H1 (cell line): ENCODE data around the gene RFX3. TPM values are rescaled to one million over a fixed set of nuclear protein-coding genes. Genes with fewer than 3 reads are reported as not detected.

Experiments
- JUND ChIP-seq: IDR thresholded peaks from 2 replicates; pipeline ENCODE4 v1.6.1; 2011; ENCODE audit warnings: mild to moderate bottlenecking, improper control_type of control experiment, low read length
- RBBP5 ChIP-seq: IDR thresholded peaks from 2 replicates; pipeline ENCODE4 v1.7.1; 2012; ENCODE audit warnings: low read depth, mild to moderate bottlenecking, inconsistent platforms, low read length, moderate library complexity, borderline replicate concordance
- SIX5 ChIP-seq: IDR thresholded peaks from 2 replicates; pipeline ENCODE4 v1.6.1; 2011; ENCODE audit warnings: mild to moderate bottlenecking, low read depth, low read length
- TEAD4 ChIP-seq: IDR thresholded peaks from 2 replicates; pipeline ENCODE4 v1.6.1; 2012; ENCODE audit warnings: low read depth, low read length, inconsistent platforms, mixed read lengths
- polyA plus RNA-seq, 7 experiments: library from polyadenylated mRNA; depleted of rRNA in 3 of 7; stranded (reverse) in 5 of 7; unstranded in 2 of 7; fragments of >200 nt in 5 of 7; fragments of 200-250 nt in 2 of 7; gene quantifications; 1 replicate in 5 of 7; 2 replicates in 1 of 7; 4 replicates in 1 of 7; pipeline versions ENCODE4 v1.2.1 to v1.2.3, GENCODE V29; 2011 to 2013; ENCODE audit warnings: missing spikeins in 2 of 7, mixed read lengths in 2 of 7
- total RNA-seq: library from RNA; stranded (reverse); fragmentation: NEBNext Ultra II Directional; extraction: Animal tissue kit (Norgen Biotek cat#: 25700); gene quantifications from 2 replicates; pipeline ENCODE4 v1.2.1, GENCODE V29; 2021
- TF ChIP-seq, protein P1 (sequence below): fragments of 300-600 bp; sonication (generic); IDR thresholded peaks from 2 replicates; pipeline ENCODE4 v1.7.1; 2012; ENCODE audit warnings: low read length, moderate library complexity, mild to moderate bottlenecking, inconsistent platforms; ENCODE audit not compliant: insufficient replicate concordance
- TF ChIP-seq, protein P2 (sequence below): IDR thresholded peaks from 2 replicates; pipeline ENCODE4 v1.6.1; 2012; ENCODE audit warnings: inconsistent platforms
- TF ChIP-seq, protein P3 (sequence below), 3 experiments: IDR thresholded peaks; 1 replicate in 2 of 3; 2 replicates in 1 of 3; pipeline versions ENCODE4 v1.5.1 to v1.6.1; 2011; ENCODE audit warnings: low read length in 3 of 3, mild to moderate bottlenecking in 3 of 3, inconsistent platforms in 2 of 3, low read depth in 1 of 3, moderate library complexity in 1 of 3; ENCODE audit not compliant: insufficient read depth in 1 of 3; ENCODE audit errors: control extremely low read depth in 1 of 3

The RFX3 gene
- total and polyA plus RNA-seq, 2 of the 8 experiments (the other 6 are each of a cell fraction or from before 2014, with no cell fraction given): 4.9 to 22.6 TPM

DNA sequence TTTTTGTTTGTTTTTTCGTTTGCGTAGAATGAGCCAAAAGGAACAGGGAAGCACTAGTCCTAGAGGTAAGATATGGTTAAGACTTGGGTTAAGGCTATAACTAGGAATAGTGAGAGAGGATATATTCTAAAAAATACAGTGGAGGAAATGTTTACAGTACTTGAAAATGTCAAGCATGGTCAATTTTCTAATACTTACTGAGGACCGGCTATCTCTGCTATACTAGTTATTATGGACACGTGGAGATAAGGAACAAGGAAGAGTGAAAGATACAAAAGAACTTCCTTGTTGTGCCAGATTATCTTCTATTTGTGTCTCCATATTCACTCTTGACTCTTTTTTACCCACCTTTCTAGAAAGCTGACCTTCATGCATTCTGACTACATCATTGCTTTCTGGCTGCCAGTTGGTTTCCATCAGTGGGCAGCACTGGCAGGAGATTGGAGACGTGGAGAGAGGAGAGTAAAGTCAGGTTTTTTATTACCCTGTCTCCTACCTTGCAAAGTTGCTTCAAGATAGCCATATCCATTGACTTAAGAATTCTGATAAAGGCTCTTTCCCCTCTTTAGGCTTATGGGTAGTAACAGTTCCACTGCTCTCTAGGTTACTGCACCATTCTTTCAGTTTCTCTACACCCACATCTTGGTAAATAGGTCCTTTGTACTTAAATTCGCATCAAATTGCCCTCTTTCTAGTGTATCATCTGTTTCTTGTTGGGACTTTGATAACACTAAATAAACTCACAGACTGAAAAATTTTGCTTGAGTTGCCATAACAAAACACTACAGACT lies 9.0 kb upstream of the RFX3 start (continued):
- TF ChIP-seq, protein P1, sequence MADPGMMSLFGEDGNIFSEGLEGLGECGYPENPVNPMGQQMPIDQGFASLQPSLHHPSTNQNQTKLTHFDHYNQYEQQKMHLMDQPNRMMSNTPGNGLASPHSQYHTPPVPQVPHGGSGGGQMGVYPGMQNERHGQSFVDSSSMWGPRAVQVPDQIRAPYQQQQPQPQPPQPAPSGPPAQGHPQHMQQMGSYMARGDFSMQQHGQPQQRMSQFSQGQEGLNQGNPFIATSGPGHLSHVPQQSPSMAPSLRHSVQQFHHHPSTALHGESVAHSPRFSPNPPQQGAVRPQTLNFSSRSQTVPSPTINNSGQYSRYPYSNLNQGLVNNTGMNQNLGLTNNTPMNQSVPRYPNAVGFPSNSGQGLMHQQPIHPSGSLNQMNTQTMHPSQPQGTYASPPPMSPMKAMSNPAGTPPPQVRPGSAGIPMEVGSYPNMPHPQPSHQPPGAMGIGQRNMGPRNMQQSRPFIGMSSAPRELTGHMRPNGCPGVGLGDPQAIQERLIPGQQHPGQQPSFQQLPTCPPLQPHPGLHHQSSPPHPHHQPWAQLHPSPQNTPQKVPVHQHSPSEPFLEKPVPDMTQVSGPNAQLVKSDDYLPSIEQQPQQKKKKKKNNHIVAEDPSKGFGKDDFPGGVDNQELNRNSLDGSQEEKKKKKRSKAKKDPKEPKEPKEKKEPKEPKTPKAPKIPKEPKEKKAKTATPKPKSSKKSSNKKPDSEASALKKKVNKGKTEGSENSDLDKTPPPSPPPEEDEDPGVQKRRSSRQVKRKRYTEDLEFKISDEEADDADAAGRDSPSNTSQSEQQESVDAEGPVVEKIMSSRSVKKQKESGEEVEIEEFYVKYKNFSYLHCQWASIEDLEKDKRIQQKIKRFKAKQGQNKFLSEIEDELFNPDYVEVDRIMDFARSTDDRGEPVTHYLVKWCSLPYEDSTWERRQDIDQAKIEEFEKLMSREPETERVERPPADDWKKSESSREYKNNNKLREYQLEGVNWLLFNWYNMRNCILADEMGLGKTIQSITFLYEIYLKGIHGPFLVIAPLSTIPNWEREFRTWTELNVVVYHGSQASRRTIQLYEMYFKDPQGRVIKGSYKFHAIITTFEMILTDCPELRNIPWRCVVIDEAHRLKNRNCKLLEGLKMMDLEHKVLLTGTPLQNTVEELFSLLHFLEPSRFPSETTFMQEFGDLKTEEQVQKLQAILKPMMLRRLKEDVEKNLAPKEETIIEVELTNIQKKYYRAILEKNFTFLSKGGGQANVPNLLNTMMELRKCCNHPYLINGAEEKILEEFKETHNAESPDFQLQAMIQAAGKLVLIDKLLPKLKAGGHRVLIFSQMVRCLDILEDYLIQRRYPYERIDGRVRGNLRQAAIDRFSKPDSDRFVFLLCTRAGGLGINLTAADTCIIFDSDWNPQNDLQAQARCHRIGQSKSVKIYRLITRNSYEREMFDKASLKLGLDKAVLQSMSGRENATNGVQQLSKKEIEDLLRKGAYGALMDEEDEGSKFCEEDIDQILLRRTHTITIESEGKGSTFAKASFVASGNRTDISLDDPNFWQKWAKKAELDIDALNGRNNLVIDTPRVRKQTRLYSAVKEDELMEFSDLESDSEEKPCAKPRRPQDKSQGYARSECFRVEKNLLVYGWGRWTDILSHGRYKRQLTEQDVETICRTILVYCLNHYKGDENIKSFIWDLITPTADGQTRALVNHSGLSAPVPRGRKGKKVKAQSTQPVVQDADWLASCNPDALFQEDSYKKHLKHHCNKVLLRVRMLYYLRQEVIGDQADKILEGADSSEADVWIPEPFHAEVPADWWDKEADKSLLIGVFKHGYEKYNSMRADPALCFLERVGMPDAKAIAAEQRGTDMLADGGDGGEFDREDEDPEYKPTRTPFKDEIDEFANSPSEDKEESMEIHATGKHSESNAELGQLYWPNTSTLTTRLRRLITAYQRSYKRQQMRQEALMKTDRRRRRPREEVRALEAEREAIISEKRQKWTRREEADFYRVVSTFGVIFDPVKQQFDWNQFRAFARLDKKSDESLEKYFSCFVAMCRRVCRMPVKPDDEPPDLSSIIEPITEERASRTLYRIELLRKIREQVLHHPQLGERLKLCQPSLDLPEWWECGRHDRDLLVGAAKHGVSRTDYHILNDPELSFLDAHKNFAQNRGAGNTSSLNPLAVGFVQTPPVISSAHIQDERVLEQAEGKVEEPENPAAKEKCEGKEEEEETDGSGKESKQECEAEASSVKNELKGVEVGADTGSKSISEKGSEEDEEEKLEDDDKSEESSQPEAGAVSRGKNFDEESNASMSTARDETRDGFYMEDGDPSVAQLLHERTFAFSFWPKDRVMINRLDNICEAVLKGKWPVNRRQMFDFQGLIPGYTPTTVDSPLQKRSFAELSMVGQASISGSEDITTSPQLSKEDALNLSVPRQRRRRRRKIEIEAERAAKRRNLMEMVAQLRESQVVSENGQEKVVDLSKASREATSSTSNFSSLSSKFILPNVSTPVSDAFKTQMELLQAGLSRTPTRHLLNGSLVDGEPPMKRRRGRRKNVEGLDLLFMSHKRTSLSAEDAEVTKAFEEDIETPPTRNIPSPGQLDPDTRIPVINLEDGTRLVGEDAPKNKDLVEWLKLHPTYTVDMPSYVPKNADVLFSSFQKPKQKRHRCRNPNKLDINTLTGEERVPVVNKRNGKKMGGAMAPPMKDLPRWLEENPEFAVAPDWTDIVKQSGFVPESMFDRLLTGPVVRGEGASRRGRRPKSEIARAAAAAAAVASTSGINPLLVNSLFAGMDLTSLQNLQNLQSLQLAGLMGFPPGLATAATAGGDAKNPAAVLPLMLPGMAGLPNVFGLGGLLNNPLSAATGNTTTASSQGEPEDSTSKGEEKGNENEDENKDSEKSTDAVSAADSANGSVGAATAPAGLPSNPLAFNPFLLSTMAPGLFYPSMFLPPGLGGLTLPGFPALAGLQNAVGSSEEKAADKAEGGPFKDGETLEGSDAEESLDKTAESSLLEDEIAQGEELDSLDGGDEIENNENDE: no peak
- TF ChIP-seq, protein P2, sequence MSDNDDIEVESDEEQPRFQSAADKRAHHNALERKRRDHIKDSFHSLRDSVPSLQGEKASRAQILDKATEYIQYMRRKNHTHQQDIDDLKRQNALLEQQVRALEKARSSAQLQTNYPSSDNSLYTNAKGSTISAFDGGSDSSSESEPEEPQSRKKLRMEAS: no peak
- TF ChIP-seq SIX5 (no peak), TEAD4 (no peak), RBBP5 (no peak), JUND (no peak)
- TF ChIP-seq, protein P3, sequence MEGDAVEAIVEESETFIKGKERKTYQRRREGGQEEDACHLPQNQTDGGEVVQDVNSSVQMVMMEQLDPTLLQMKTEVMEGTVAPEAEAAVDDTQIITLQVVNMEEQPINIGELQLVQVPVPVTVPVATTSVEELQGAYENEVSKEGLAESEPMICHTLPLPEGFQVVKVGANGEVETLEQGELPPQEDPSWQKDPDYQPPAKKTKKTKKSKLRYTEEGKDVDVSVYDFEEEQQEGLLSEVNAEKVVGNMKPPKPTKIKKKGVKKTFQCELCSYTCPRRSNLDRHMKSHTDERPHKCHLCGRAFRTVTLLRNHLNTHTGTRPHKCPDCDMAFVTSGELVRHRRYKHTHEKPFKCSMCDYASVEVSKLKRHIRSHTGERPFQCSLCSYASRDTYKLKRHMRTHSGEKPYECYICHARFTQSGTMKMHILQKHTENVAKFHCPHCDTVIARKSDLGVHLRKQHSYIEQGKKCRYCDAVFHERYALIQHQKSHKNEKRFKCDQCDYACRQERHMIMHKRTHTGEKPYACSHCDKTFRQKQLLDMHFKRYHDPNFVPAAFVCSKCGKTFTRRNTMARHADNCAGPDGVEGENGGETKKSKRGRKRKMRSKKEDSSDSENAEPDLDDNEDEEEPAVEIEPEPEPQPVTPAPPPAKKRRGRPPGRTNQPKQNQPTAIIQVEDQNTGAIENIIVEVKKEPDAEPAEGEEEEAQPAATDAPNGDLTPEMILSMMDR (IDR thresholded peaks at IDR 0.05; ENCODE audit: control extremely low read depth in 1 of 3, insufficient read depth in 1 of 3, low read depth in 1 of 3, low read length in 3 of 3): no peak
